ENCODE results near the gene LRIT3. TPM values are rescaled to one million over a fixed set of nuclear protein-coding genes. Genes with fewer than 3 reads are reported as not detected.
"Not testable (repeated sequence)": the region's sequence is repeated elsewhere in the genome, so short reads cannot be mapped to it uniquely, and the experiment has no call there.

Gene LRIT3
- total RNA-seq, 6 experiments from 2014 or later, result 0.05 TPM; not detected in 5

DNA sequence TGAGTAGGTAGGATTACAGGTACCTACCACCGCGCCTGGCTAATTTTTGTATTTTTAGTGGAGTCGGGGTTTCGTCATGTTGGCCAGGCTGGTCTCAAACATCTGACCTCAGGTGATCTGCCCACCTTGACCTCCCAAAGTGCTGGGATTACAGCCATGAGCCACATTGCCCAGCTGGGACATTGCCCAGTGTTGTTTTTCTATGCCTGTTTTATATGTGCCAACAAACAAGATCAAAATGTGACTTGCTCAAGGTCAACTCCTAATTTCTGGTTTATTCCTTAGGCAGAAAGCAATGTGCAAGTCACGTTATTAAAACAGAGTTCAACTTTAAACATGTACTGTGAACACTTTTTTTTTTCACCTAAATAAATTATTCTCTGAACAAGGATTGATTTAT, 2.7 kb downstream of the LRIT3 start:
- TF ChIP-seq CTCF (IDR thresholded peaks at IDR 0.05), result no peak
- no peaks in the 10 kb centered on the region for H3K9me3 Mint-ChIP-seq
- H3K36me3 Mint-ChIP-seq (ENCODE audit: low read depth), result no peaks in the 10 kb centered on the region
- DNase-seq, result no peak
- no peak overlapping the region for H3K4me3 Mint-ChIP-seq
- H3K4me1 Mint-ChIP-seq (ENCODE audit: low read depth), result no peaks in the 10 kb centered on the region
- peaks cover 7% of the 10 kb centered on the region for H3K27me3 Mint-ChIP-seq (ENCODE audit: insufficient read depth)
- no peak overlapping the region for H3K27ac Mint-ChIP-seq

- DNase-seq; H3K27ac Mint-ChIP-seq; H3K36me3 Mint-ChIP-seq (ENCODE audit: low read depth); H3K4me1 Mint-ChIP-seq (ENCODE audit: low read depth); H3K4me3 Mint-ChIP-seq: not testable (repeated sequence)
- H3K27me3 Mint-ChIP-seq (ENCODE audit: insufficient read depth), result peaks cover 11% of the 10 kb centered on the region
- peaks cover 11% of the 10 kb centered on the region; the same call in 1 of the 2 replicates for H3K9me3 Mint-ChIP-seq
Measured at GRCh38 chr4:109859426-109860300, 11.8 kb downstream of the LRIT3 start.

DNA sequence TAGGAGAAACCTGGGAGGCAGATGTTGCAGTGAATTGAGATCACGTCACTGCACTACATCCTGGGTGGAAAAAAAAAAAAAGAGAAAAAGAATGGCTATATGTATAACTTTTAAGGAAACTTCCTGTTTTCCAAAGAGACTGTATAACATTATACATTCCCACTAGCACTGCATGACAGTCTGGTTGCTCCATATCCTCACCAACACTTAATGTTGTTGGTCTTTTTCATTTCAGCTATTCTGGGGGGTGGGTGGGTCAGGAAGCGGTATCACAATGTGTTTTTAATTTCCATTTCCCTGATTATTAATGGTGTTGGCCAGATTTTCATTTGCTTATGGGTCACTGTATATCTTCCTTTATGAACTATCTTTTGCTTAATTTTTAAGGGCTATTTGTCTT, 13.4 kb downstream of the LRIT3 start:
- Mint-ChIP-seq H3K4me3 (no peak overlapping the region), H3K27me3 (ENCODE audit: insufficient read depth) (peaks cover 6% of the 10 kb centered on the region; the same call in 1 of the 2 replicates), H3K36me3 (ENCODE audit: low read depth) (peaks cover 4% of the 10 kb centered on the region), H3K4me1 (ENCODE audit: low read depth) (no peaks in the 10 kb centered on the region), H3K9me3 (peaks cover 11% of the 10 kb centered on the region; the same call in 1 of the 2 replicates), H3K27ac (no peak overlapping the region)
- TF ChIP-seq CTCF (IDR thresholded peaks at IDR 0.05), result no peak
- no peak for DNase-seq

GRCh38 chr4:109861916-109862511, 14.1 kb downstream of the LRIT3 start:
- H3K36me3 Mint-ChIP-seq (ENCODE audit: low read depth), result peaks cover 4% of the 10 kb centered on the region
- no peak for TF ChIP-seq CTCF (IDR thresholded peaks at IDR 0.05)
- peaks cover 11% of the 10 kb centered on the region; the same call in 1 of the 2 replicates for H3K9me3 Mint-ChIP-seq
- H3K27ac Mint-ChIP-seq, result no peak overlapping the region
- H3K4me3 Mint-ChIP-seq, result no peak overlapping the region
- no peak for DNase-seq
- no peaks in the 10 kb centered on the region for H3K4me1 Mint-ChIP-seq (ENCODE audit: low read depth)
- peaks cover 6% of the 10 kb centered on the region; the same call in 1 of the 2 replicates for H3K27me3 Mint-ChIP-seq (ENCODE audit: insufficient read depth)

DNA sequence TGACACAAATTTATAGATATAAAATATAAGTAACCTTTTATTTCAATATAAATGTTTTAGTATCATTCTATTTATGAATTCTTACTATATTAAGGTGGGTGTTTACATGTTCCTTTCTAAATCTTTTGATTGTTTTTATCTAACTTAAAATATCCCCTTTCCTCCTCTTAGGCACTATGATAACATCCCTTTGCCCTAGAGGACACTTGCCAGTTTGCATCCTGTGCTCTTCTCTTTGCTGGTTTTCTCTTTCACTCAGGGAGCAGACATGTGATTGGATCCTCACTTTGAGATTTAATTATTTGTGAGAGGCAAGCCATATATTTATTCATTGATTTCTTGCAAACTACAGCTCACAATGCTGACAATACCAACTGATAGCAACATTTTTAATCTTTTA, 16.2 kb downstream of the LRIT3 start:
- TF ChIP-seq CTCF (IDR thresholded peaks at IDR 0.05), result no peak
- H3K27ac Mint-ChIP-seq, result no peak overlapping the region
- peaks cover 6% of the 10 kb centered on the region; the same call in 1 of the 2 replicates for H3K27me3 Mint-ChIP-seq (ENCODE audit: insufficient read depth)
- peaks cover 6% of the 10 kb centered on the region; the same call in 1 of the 2 replicates for H3K9me3 Mint-ChIP-seq
- no peak overlapping the region for H3K4me3 Mint-ChIP-seq
- H3K4me1 Mint-ChIP-seq (ENCODE audit: low read depth), result no peaks in the 10 kb centered on the region
- DNase-seq, result no peak
- peaks cover 1% of the 10 kb centered on the region for H3K36me3 Mint-ChIP-seq (ENCODE audit: low read depth)

GRCh38 chr4:109870061-109870460, 22.2 kb downstream of the LRIT3 start:
- no peak for TF ChIP-seq CTCF (IDR thresholded peaks at IDR 0.05)
- Mint-ChIP-seq H3K4me3 (no peak overlapping the region), H3K4me1 (ENCODE audit: low read depth) (peaks cover 11% of the 10 kb centered on the region; the same call in 1 of the 2 replicates), H3K36me3 (ENCODE audit: low read depth) (no peaks in the 10 kb centered on the region), H3K27me3 (ENCODE audit: insufficient read depth) (peaks cover 2% of the 10 kb centered on the region; the same call in 1 of the 2 replicates), H3K9me3 (no peaks in the 10 kb centered on the region), H3K27ac (no peak overlapping the region)
- no peak for DNase-seq

Data from HFFc6 (cell line).